Uterus (tissue), 2 donors: ENCODE results near the gene ISM2.
A peak's percentile ranks its signal among the peaks of the same experiment; 100 is the strongest.

Experiments
- CTCF ChIP-seq, 4 experiments: fragments of 200-600 bp in 2 of 4; fragments of 450-650 bp in 2 of 4; sonication (generic) in 2 of 4; IDR thresholded peaks; one replicate each; pipeline ENCODE4 v1.5.1; 2016 to 2019; ENCODE audit warnings: antibody characterized with exemption in 4 of 4, mild to moderate bottlenecking in 2 of 4, moderate library complexity in 1 of 4
- POLR2A ChIP-seq, 2 donors: fragments of 450-650 bp; IDR thresholded peaks; one replicate each; pipeline ENCODE4 v1.6.1; 2016; ENCODE audit warnings: antibody characterized with exemption in 2 of 2, mild to moderate bottlenecking in 1 of 2, moderate library complexity in 1 of 2

GRCh38 chr14:77457522-77458248 lies 40.9 kb downstream of the ISM2 start, which contains the start of the genes AHSA1 and VIPAS39:
- TF ChIP-seq CTCF (IDR thresholded peaks at IDR 0.05) = no peak
- peak; percentile 60 to 74 for TF ChIP-seq POLR2A (IDR thresholded peaks at IDR 0.05)
